Measurements from ENCODE around the gene CLRN3.

DNA sequence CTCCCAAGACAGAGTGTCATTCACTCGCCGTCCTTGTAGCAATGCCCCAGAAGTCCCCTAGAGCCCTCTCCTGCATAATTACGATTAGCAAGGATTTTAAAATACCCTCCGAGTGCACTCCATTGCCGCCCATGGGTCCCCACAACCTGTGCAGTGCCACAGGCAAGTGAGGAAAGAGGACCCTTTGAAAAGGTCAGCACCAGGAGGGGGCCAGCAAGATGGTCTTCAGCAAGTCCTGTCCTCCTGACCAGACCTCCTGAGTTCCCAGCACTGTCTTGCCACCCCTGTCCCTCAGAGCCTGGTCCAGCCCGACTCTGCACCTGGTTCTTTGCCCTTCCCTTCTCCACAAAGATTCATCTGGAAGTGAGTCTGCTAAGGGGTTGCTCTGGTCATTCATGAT lies 32.1 kb downstream of the CLRN3 start:
- TF ChIP-seq POLR2A (conservative IDR thresholded peaks at IDR 0.05): no peak
- no peak for TF ChIP-seq HMG20B (CRISPR knock-in tag; IDR thresholded peaks at IDR 0.05)
- TF ChIP-seq, protein P1, sequence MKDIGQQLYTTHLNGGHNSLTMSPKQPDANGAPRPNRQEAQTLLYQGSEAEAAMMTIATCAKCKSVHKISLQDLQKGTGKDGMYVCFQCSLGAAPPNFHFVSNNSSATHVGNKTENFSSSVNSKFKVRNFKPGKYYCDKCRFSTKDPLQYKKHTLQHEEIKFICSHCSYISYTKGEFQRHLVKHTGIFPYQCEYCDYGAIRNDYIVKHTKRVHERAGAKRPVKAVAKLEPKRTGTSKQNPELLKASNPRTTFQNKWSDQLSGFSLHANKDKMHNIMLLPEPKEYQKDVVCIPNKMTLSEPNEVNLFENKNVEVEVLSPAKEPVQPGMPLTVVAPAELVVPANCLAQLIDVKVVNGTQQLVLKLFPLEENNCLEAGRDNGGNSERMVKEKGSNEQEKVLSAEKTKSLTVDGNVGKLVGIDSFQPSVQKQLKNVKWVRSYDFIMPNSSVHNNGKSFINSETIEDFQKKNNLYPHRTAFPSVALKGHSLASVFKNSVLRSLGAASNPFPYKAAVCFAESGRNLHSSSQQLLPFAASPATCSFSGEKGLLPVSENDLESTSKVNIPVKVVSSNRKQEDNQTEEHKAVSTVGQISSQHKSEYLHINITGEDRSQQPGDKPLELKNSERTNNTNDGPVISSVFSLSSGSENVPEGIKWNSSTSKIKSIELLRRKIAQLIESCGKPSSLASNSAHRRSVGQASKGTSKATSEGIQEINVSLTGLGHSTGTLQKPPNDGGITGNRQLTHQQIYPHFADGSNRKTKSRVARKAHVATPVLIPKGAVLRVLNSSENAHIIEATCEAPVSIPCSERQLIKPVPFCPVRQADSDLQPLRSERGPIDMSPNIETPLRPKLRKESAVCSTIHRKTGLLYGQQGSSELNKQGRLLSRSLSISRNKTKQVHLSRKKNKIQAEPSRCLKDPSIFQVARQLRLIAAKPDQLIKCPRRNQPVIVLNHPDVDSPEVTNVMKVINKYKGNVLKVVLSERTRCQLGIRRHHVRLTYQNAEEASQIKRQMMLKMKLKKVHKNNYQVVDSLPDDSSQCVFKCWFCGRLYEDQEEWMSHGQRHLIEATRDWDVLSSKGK (CRISPR knock-in tag; IDR thresholded peaks at IDR 0.05): no peak
- no peak for TF ChIP-seq RNF2 (IDR thresholded peaks at IDR 0.05)
- no peak for TF ChIP-seq YY1 (IDR thresholded peaks at IDR 0.05; ENCODE audit: borderline replicate concordance in 1 of 3, control insufficient read depth in 1 of 3, extremely low read depth in 1 of 3, insufficient read depth in 3 of 3, insufficient read length in 1 of 3, insufficient replicate concordance in 2 of 3, low read depth in 1 of 3, low read length in 2 of 3)
- TF ChIP-seq JUN (IDR thresholded peaks at IDR 0.05; ENCODE audit: borderline replicate concordance, low read depth, low read length): no peak
- no peak for TF ChIP-seq JUN (CRISPR knock-in tag; IDR thresholded peaks at IDR 0.05; ENCODE audit: borderline replicate concordance)
- no peak for TF ChIP-seq SMC3 (conservative IDR thresholded peaks at IDR 0.05; ENCODE audit: insufficient read depth, low read depth, low read length)
- TF ChIP-seq, protein P2, sequence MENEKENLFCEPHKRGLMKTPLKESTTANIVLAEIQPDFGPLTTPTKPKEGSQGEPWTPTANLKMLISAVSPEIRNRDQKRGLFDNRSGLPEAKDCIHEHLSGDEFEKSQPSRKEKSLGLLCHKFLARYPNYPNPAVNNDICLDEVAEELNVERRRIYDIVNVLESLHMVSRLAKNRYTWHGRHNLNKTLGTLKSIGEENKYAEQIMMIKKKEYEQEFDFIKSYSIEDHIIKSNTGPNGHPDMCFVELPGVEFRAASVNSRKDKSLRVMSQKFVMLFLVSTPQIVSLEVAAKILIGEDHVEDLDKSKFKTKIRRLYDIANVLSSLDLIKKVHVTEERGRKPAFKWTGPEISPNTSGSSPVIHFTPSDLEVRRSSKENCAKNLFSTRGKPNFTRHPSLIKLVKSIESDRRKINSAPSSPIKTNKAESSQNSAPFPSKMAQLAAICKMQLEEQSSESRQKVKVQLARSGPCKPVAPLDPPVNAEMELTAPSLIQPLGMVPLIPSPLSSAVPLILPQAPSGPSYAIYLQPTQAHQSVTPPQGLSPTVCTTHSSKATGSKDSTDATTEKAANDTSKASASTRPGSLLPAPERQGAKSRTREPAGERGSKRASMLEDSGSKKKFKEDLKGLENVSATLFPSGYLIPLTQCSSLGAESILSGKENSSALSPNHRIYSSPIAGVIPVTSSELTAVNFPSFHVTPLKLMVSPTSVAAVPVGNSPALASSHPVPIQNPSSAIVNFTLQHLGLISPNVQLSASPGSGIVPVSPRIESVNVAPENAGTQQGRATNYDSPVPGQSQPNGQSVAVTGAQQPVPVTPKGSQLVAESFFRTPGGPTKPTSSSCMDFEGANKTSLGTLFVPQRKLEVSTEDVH (IDR thresholded peaks at IDR 0.05; ENCODE audit: low read depth, partially characterized antibody): no peak
- no peak for TF ChIP-seq ZNF384 (IDR thresholded peaks at IDR 0.05; ENCODE audit: low read depth, low read length)
